IMR-90 (cell line): ENCODE results near the gene ALG1.

Source experiments
- CTCF ChIP-seq: conservative IDR thresholded peaks from 2 replicates; pipeline ENCODE4 v1.5.1; 2012; ENCODE audit warnings: mild to moderate bottlenecking, low read depth, low read length, improper control_type of control experiment
- POLR2A ChIP-seq: IDR thresholded peaks from 2 replicates; pipeline ENCODE4 v1.6.1; 2012; ENCODE audit warnings: mild to moderate bottlenecking, low read depth, low read length
- RFX5 ChIP-seq: IDR thresholded peaks from 2 replicates; pipeline ENCODE4 v1.8.0; 2012; ENCODE audit warnings: low read depth, mild to moderate bottlenecking, low read length, moderate library complexity
- USF2 ChIP-seq: fragments of 150-350 bp; IDR thresholded peaks from 2 replicates; pipeline ENCODE4 v1.6.1; 2017; ENCODE audit warnings: mild to moderate bottlenecking, antibody characterized with exemption, low read length, low read depth

GRCh38 chr16:5033256-5034166 lies 38.1 kb upstream of the ALG1 start, which contains the start of gene NAGPA:
- TF ChIP-seq CTCF, result no peak
- TF ChIP-seq POLR2A, result no peak
- no peak for TF ChIP-seq RFX5
- peak; percentile 100 for TF ChIP-seq USF2
